ENCODE measurements around the gene RAB44. TPM values are rescaled to one million over a fixed set of nuclear protein-coding genes. Genes with fewer than 3 reads are reported as not detected.

The RAB44 gene
- total and polyA plus RNA-seq, 8 donors, result 0.06 to 0.37 (median 0.15) TPM

GRCh38 chr6:36760685-36761435 lies 63.2 kb downstream of the RAB44 start:
- no peak for TF ChIP-seq CTCF (IDR thresholded peaks at IDR 0.05)
- H3K9me3 ChIP-seq, result no peaks in the 10 kb centered on the region
- no peak for DNase-seq
- H3K4me3 ChIP-seq, result no peak overlapping the region
- no peaks in the 10 kb centered on the region for H3K36me3 ChIP-seq
- peaks cover 0 to 27% of the 10 kb centered on the region in 2 donors for H3K4me1 ChIP-seq
- ATAC-seq, result no peak
- H3K27me3 ChIP-seq, result no peaks in the 10 kb centered on the region
- intact Hi-C loops (cut with DNase I), result no loop called here
- no peak overlapping the region for H3K27ac ChIP-seq

GRCh38 chr6:36762123-36762522 lies 64.5 kb downstream of the RAB44 start:
- intact Hi-C loops (cut with DNase I), result no loop called here
- H3K4me3 ChIP-seq, result no peak overlapping the region
- no peak for DNase-seq
- H3K36me3 ChIP-seq, result no peaks in the 10 kb centered on the region
- TF ChIP-seq CTCF (IDR thresholded peaks at IDR 0.05), result no peak
- H3K27me3 ChIP-seq, result no peaks in the 10 kb centered on the region
- H3K27ac ChIP-seq, result no peak overlapping the region
- ATAC-seq, result no peak
- H3K4me1 ChIP-seq, result peaks cover 0 to 26% of the 10 kb centered on the region in 2 donors
- no peaks in the 10 kb centered on the region for H3K9me3 ChIP-seq

GRCh38 chr6:36765190-36765589 lies 67.6 kb downstream of the RAB44 start:
- no peak for TF ChIP-seq CTCF (IDR thresholded peaks at IDR 0.05)
- ATAC-seq (no peak), DNase-seq (peak in 1 of 4 donors; percentile 61)
- intact Hi-C loops (cut with DNase I), result no loop called here
- Histone ChIP-seq H3K4me3 (no peak overlapping the region), H3K27ac (no peak overlapping the region), H3K36me3 (no peaks in the 10 kb centered on the region), H3K9me3 (no peaks in the 10 kb centered on the region), H3K4me1 (peaks cover 0 to 38% of the 10 kb centered on the region in 2 donors), H3K27me3 (no peaks in the 10 kb centered on the region)

- Histone ChIP-seq H3K4me3 (no peak overlapping the region), H3K4me1 (peaks cover 0 to 44% of the 10 kb centered on the region in 2 donors), H3K36me3 (no peaks in the 10 kb centered on the region), H3K27ac (no peak overlapping the region), H3K27me3 (no peaks in the 10 kb centered on the region), H3K9me3 (no peaks in the 10 kb centered on the region)
- TF ChIP-seq CTCF (IDR thresholded peaks at IDR 0.05), result peak; percentile 88 to 92
- ATAC-seq (peak; percentile 95), DNase-seq (peak; percentile 51 to 91 (median 85))
- intact Hi-C loops (cut with DNase I), result loop anchor here in 1 of 2 donors (2.0 kb wide), 2 partner anchors 85 to 253 kb away; no protein-coding TSS in a partner anchor
These were observed 68.2 kb downstream of the RAB44 start for GRCh38 chr6:36765594-36766398.

- intact Hi-C loops (cut with DNase I), result loop anchor here in 1 of 2 donors (2.0 kb wide), 2 partner anchors 84 to 252 kb away; no protein-coding TSS in a partner anchor
- H3K27me3 ChIP-seq, result no peaks in the 10 kb centered on the region
- H3K9me3 ChIP-seq, result no peaks in the 10 kb centered on the region
- peaks cover 0 to 49% of the 10 kb centered on the region in 2 donors for H3K4me1 ChIP-seq
- DNase-seq, result no peak
- TF ChIP-seq CTCF (IDR thresholded peaks at IDR 0.05), result no peak
- H3K4me3 ChIP-seq, result no peak overlapping the region
- H3K36me3 ChIP-seq, result no peaks in the 10 kb centered on the region
- no peak for ATAC-seq
- H3K27ac ChIP-seq, result no peak overlapping the region
These were observed 68.8 kb downstream of the RAB44 start for GRCh38 chr6:36766399-36766945.

Measured in left lung (tissue), 10 donors.